K562 (cell line): ENCODE data around the gene MACROD2. TPM values are rescaled to one million over a fixed set of nuclear protein-coding genes. Genes with fewer than 3 reads are reported as not detected.

Experiments used
- ATAC-seq: fragments of 200-7000 bp; cut with Tn5 transposase; 3 replicates; pipeline ENCODE4 v1.9.1; 2020; ENCODE audit warnings: moderate library complexity
- BruUV-seq: library from RNA; stranded (reverse); fragments of 400-500 nt; replicated peaks from 2 replicates; lab custom pipeline; 2021; lab: Mats Ljungman, UMichigan
- CTCF ChIA-PET: fragments of 300-600 bp; formaldehyde crosslinking; extraction: SDS; loops from one replicate; lab custom pipeline; 2021; ENCODE audit warnings: low intra/inter-chr PET ratio; lab: Yijun Ruan, JAX
- POLR2A ChIA-PET: fragments of 300-600, 350-650 bp; sonication (Branson Sonifier 250); formaldehyde crosslinking; extraction: SDS; loops from one replicate; lab custom pipeline; 2021; ENCODE audit warnings: antibody characterized with exemption, inconsistent platforms; lab: Yijun Ruan, JAX
- DNase-seq, 4 experiments: peaks; one replicate each; pipeline versions ENCODE4 v3.0.0 to v3.0.0-alpha.2; 2011 to 2018; ENCODE audit warnings: low spot score in 3 of 4, mixed read lengths in 3 of 4; ENCODE audit errors: extremely low read depth in 1 of 4
- FAIRE-seq: peaks from 2 replicates; lab custom pipeline; 2011; peaks lifted over from hg19 to GRCh38; lab: Jason Lieb, UNC
- H2AFZ ChIP-seq: 2 replicates; pipeline ENCODE4 v1.6.0; 2011; ENCODE audit warnings: low read depth, low read length, control low read depth, inconsistent platforms
- H3K27ac ChIP-seq: fragments of 200-600 bp; 3 replicates; pipeline ENCODE4 v1.8.0; 2011; ENCODE audit warnings: low read depth, mild to moderate bottlenecking, control low read depth, inconsistent platforms, low read length, moderate library complexity, mixed read lengths; ENCODE audit errors: extremely low read depth
- H3K27me3 ChIP-seq, 2 experiments: fragments of 300-600 bp in 1 of 2; 2 replicates in 1 of 2; 3 replicates in 1 of 2; pipeline versions ENCODE4 v1.6.0 to v1.8.0; 2011; ENCODE audit warnings: inconsistent platforms in 2 of 2, low read length in 2 of 2, mild to moderate bottlenecking in 1 of 2, mixed read lengths in 1 of 2, moderate library complexity in 1 of 2; ENCODE audit not compliant: control insufficient read depth in 2 of 2, insufficient read depth in 2 of 2
- H3K36me3 ChIP-seq: fragments of 300-600 bp; 3 replicates; pipeline ENCODE4 v1.8.0; 2011; ENCODE audit warnings: mild to moderate bottlenecking, low read length, inconsistent platforms; ENCODE audit not compliant: control insufficient read depth, insufficient read depth
- H3K4me1 ChIP-seq, 2 experiments: fragments of 200-600 bp in 1 of 2; replicated peaks in 1 of 2; 2 replicates in 1 of 2; 3 replicates in 1 of 2; pipeline versions ENCODE4 v1.5.1 to v1.8.0; 2011; ENCODE audit warnings: inconsistent platforms in 2 of 2, low read length in 2 of 2, mild to moderate bottlenecking in 1 of 2, mixed read lengths in 1 of 2, moderate library complexity in 1 of 2; ENCODE audit not compliant: control insufficient read depth in 2 of 2, insufficient read depth in 2 of 2
- H3K4me2 ChIP-seq: 2 replicates; pipeline ENCODE4 v1.6.1; 2011; ENCODE audit warnings: low read length, control low read depth, inconsistent platforms, mixed read lengths; ENCODE audit not compliant: insufficient read depth
- H3K4me3 ChIP-seq: fragments of 200-600 bp; sonication (generic), shearing (Covaris generic); 2 replicates; pipeline ENCODE4 v1.5.1; 2016; ENCODE audit warnings: control low read depth, inconsistent platforms
- H3K79me2 ChIP-seq: fragments of 200-600 bp; 3 replicates; pipeline ENCODE4 v1.8.0; 2011; ENCODE audit warnings: low read length, inconsistent platforms; ENCODE audit not compliant: control insufficient read depth, insufficient read depth
- H3K9ac ChIP-seq, 2 experiments: 2 replicates each; pipeline versions ENCODE4 v1.6.0 to v1.6.1; 2011; ENCODE audit warnings: low read depth in 2 of 2, low read length in 2 of 2, control low read depth in 1 of 2, inconsistent platforms in 1 of 2, mild to moderate bottlenecking in 1 of 2, mixed read lengths in 1 of 2; ENCODE audit not compliant: insufficient read depth in 1 of 2
- H3K9me1 ChIP-seq: one replicate; pipeline ENCODE4 v1.6.0; 2011; ENCODE audit warnings: inconsistent platforms, mild to moderate bottlenecking, low read length, moderate library complexity; ENCODE audit not compliant: control insufficient read depth, insufficient read depth
- H3K9me3 ChIP-seq: replicated peaks from 2 replicates; pipeline ENCODE4 v1.5.1; 2011; ENCODE audit warnings: low read depth, low read length, inconsistent platforms; ENCODE audit not compliant: control insufficient read depth, insufficient read depth
- H4K20me1 ChIP-seq: replicated peaks from 2 replicates; pipeline ENCODE4 v1.6.1; 2011; ENCODE audit warnings: low read length, inconsistent platforms, mixed read lengths; ENCODE audit not compliant: control insufficient read depth, insufficient read depth
- GTF2E2 ChIP-seq: fragments of 200-800 bp; sonication (Bioruptor generic); IDR thresholded peaks from 2 replicates; pipeline ENCODE4 v1.6.1; 2016; ENCODE audit warnings: missing genetic modification characterization, missing compliant biosample characterization
- PCBP1 ChIP-seq: fragments of 200-400 bp; formaldehyde crosslinking; IDR thresholded peaks from 2 replicates; pipeline ENCODE4 v1.6.1; 2018; ENCODE audit warnings: mild to moderate bottlenecking, low read depth, low read length; ENCODE audit not compliant: poor library complexity, severe bottlenecking
- PHB ChIP-seq: fragments of 250-450 bp; sonication (Bioruptor Pico); IDR thresholded peaks from 2 replicates; pipeline ENCODE4 v1.5.0; 2021
- TCF3 ChIP-seq: sonication (generic); formaldehyde crosslinking; IDR thresholded peaks from 2 replicates; pipeline ENCODE4 v1.4.0; 2020; ENCODE audit warnings: mild to moderate bottlenecking, missing genetic modification reagents
- ZNF175 ChIP-seq: fragments of 200-800 bp; sonication (Bioruptor generic); IDR thresholded peaks from 2 replicates; pipeline ENCODE4 v1.6.1; 2016; ENCODE audit warnings: low read depth, mild to moderate bottlenecking, missing genetic modification characterization, missing compliant biosample characterization
- WGBS: fragments of 100-300 bp; shearing (Covaris generic); methylation state at CpG from one replicate; pipeline ENCODE4 v1.1.6; 2016; ENCODE audit warnings: low coverage, mixed read lengths; ENCODE audit not compliant: insufficient coverage; ENCODE audit errors: missing lambda C conversion rate; 5-methylcytosine and 5-hydroxymethylcytosine counted together
- in situ Hi-C: fragments of 300-500 bp; cut with MboI; formaldehyde crosslinking; loops from 4 replicates; pipeline ENCODE4 v1.15.0; 2018; ENCODE audit warnings: inconsistent platforms, mixed read lengths
- intact Hi-C: fragments of 100-400 bp; cut with micrococcal nuclease; formaldehyde crosslinking; loops from 2 replicates; pipeline ENCODE4 v1.14.2; 2022
- polyA plus RNA-seq, 8 experiments: library from polyadenylated mRNA; depleted of rRNA in 4 of 8; stranded (reverse) in 5 of 8; unstranded in 3 of 8; fragments of >200 nt; fragmentation: Nextera tagmentation in 2 of 8; fragmentation: Illumina TruSeq in 1 of 8; extraction: Ambion mirVana in 2 of 8; extraction: Trizol in 1 of 8; gene quantifications; 2 replicates each; pipeline versions ENCODE4 v1.2.1 to v1.2.3, GENCODE V29; 2011 to 2014; ENCODE audit warnings: inconsistent platforms in 1 of 8, missing spikeins in 1 of 8
- total RNA-seq, 7 experiments: library from RNA; depleted of rRNA in 6 of 7; stranded (reverse); fragments of >200 nt in 6 of 7; fragmentation: Illumina TruSeq in 2 of 7; extraction: Trizol in 2 of 7; gene quantifications; 2 replicates each; pipeline versions ENCODE4 v1.2.1 to v1.2.3, GENCODE V29; 2011 to 2021; ENCODE audit warnings: low replicate concordance in 1 of 7
- TF ChIP-seq, protein P1 (sequence below): fragments of 250-450 bp; sonication (Bioruptor Pico); IDR thresholded peaks from 2 replicates; pipeline ENCODE4 v1.9.0; 2021; ENCODE audit warnings: mild to moderate bottlenecking, inconsistent platforms
- TF ChIP-seq, protein P2 (sequence below): sonication (generic); formaldehyde crosslinking; IDR thresholded peaks from 2 replicates; pipeline ENCODE4 v1.8.1; 2022; ENCODE audit warnings: missing genetic modification reagents
- TF ChIP-seq, protein P3 (sequence below): fragments of 250-450 bp; sonication (Bioruptor Pico); IDR thresholded peaks from 2 replicates; pipeline ENCODE4 v1.8.0; 2021; ENCODE audit warnings: moderate library complexity, mild to moderate bottlenecking, inconsistent platforms

The MACROD2 gene
- total and polyA plus RNA-seq, 9 of the 15 experiments (the other 6 are each of a cell fraction or from before 2014, with no cell fraction given), result not detected

DNA sequence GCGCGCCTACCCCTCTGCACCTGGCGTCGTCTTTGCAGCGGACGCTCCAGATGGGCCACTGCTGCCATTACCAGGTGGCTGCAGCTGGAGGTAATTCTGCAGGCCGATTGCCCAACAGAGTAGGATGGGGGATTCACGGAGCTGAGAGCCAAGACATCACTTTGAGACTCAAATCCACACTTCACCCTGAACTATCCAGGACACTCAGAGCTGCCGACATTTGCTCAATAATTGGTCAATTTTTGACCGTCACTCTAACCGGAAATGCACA lies 1037.0 kb downstream of the MACROD2 start:
- FAIRE-seq, result no peak
- no peaks in the 10 kb centered on the region for H3K36me3 ChIP-seq
- H3K27ac ChIP-seq, result no peak overlapping the region
- no peak overlapping the region for H3K4me3 ChIP-seq
- intact Hi-C loops (no loop called here), in situ Hi-C loops (no loop called here)
- H3K9ac ChIP-seq, result no peak overlapping the region
- H3K4me1 ChIP-seq, result no peaks in the 10 kb centered on the region
- no peak for DNase-seq
- no peaks in the 10 kb centered on the region for H3K9me3 ChIP-seq
- CTCF ChIA-PET, result no interaction called here
- H4K20me1 ChIP-seq, result no peaks in the 10 kb centered on the region
- no peak overlapping the region for H2AFZ ChIP-seq
- no peak overlapping the region for H3K4me2 ChIP-seq
- H3K27me3 ChIP-seq, result no peaks in the 10 kb centered on the region
- no TSS peak for BruUV-seq
- 0% methylated on average over 2 of the region's 11 CpGs for WGBS
- no peaks in the 10 kb centered on the region for H3K79me2 ChIP-seq
- H3K9me1 ChIP-seq, result no peaks in the 10 kb centered on the region
- TF ChIP-seq, protein P1, sequence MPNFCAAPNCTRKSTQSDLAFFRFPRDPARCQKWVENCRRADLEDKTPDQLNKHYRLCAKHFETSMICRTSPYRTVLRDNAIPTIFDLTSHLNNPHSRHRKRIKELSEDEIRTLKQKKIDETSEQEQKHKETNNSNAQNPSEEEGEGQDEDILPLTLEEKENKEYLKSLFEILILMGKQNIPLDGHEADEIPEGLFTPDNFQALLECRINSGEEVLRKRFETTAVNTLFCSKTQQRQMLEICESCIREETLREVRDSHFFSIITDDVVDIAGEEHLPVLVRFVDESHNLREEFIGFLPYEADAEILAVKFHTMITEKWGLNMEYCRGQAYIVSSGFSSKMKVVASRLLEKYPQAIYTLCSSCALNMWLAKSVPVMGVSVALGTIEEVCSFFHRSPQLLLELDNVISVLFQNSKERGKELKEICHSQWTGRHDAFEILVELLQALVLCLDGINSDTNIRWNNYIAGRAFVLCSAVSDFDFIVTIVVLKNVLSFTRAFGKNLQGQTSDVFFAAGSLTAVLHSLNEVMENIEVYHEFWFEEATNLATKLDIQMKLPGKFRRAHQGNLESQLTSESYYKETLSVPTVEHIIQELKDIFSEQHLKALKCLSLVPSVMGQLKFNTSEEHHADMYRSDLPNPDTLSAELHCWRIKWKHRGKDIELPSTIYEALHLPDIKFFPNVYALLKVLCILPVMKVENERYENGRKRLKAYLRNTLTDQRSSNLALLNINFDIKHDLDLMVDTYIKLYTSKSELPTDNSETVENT, result no peak
- no peak for TF ChIP-seq PCBP1
- TF ChIP-seq, all 486 proteins: peak for 0
- POLR2A ChIA-PET, result no interaction called here
- ATAC-seq, result no peak

DNA sequence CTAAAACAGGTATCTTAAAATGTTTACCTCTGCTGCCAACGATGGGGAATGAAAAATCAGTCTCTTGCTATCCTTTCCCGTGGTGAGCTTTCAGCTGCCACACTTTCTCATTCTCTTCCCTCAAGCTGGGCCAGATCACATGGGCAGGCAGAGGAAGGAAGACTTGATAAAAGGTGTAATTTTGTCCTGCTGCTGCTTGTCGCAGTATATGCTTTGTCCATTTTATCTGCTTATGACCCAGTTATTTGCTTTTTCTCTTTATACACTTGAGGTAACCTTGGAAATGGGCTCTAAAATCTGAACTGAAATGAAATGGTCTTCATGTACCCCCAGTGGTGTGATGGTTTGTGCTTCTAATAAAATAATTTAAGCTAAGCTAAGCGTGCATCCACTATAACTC lies 1038.0 kb downstream of the MACROD2 start:
- Histone ChIP-seq H3K27me3 (no peaks in the 10 kb centered on the region), H3K9me1 (no peaks in the 10 kb centered on the region), H3K27ac (no peak overlapping the region), H3K36me3 (no peaks in the 10 kb centered on the region), H4K20me1 (no peaks in the 10 kb centered on the region), H3K9ac (no peak overlapping the region), H3K9me3 (no peaks in the 10 kb centered on the region), H3K4me1 (no peaks in the 10 kb centered on the region), H3K4me3 (no peak overlapping the region), H3K79me2 (no peaks in the 10 kb centered on the region), H2AFZ (no peak overlapping the region), H3K4me2 (no peak overlapping the region)
- 0% methylated on average over 4 of the region's 4 CpGs for WGBS
- TF ChIP-seq, protein P2, sequence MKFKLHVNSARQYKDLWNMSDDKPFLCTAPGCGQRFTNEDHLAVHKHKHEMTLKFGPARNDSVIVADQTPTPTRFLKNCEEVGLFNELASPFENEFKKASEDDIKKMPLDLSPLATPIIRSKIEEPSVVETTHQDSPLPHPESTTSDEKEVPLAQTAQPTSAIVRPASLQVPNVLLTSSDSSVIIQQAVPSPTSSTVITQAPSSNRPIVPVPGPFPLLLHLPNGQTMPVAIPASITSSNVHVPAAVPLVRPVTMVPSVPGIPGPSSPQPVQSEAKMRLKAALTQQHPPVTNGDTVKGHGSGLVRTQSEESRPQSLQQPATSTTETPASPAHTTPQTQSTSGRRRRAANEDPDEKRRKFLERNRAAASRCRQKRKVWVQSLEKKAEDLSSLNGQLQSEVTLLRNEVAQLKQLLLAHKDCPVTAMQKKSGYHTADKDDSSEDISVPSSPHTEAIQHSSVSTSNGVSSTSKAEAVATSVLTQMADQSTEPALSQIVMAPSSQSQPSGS (CRISPR knock-in tag), result no peak
- TF ChIP-seq GTF2E2, result no peak
- no peak for TF ChIP-seq PHB
- no peak for TF ChIP-seq TCF3 (CRISPR knock-in tag)
- no peak for TF ChIP-seq ZNF175 (CRISPR knock-in tag)
- TF ChIP-seq, protein P3, sequence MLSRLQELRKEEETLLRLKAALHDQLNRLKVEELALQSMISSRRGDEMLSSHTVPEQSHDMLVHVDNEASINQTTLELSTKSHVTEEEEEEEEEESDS (CRISPR knock-in tag), result no peak
- ATAC-seq (no peak), FAIRE-seq (no peak), DNase-seq (no peak)
- intact Hi-C loops (no loop called here), in situ Hi-C loops (no loop called here)
- CTCF ChIA-PET, result no interaction called here
- BruUV-seq, result no TSS peak
- POLR2A ChIA-PET, result no interaction called here
